ENCODE data around the gene LAMB4.

Gene LAMB4

DNA sequence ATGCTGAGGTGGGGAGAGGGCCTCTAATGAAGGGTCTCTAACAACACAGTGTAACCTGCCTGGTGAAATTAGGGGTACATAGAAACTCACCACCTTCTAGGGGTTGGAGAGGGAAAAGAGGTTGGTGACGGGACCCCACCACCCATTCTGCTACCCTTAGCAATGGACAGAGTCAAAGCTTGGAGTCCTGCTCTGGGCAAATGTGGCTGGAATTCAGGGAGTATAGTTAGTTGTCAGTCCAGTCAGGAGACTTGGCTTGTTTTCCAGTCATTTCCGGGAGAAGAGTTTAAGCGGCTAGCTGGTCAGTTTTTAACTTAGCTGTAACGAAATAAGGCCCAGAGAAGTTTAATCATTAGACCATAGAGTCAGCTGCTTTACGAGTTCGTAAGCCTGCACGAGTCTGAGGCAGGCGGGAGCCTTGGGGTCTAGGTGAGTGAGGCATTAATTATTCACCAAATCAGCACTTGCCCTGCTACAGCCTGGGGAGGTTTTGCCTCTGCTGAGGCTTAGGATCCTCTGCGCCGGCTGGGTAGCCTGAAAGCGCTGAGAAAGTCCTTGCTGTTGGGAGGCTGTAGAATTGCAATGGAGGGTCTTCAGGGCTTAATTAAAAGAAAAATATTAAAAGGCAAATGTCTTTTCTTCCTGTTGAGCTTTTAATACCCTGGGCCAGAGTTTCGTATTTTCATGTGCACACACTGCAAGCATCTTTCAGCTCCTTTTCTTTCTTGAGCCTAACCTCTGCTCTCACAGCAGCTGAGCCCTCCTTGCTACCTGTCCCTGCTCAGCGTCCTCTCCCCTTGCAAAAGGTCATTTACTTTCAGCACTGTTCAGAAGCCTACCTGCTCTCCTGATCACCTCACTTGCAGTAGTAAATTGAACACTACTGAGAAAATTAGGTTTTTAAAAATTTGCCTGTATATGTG is 125.7 kb downstream of the LAMB4 start:
- H3K9me3 Mint-ChIP-seq = no peaks in the 10 kb centered on the region
- H3K4me3 Mint-ChIP-seq = peak overlapping the region; percentile 56
- H3K27ac Mint-ChIP-seq = no peak overlapping the region
- no peak for DNase-seq
- peaks cover 68% of the 10 kb centered on the region for H3K27me3 Mint-ChIP-seq
- peaks cover 22% of the 10 kb centered on the region for H3K4me1 Mint-ChIP-seq (ENCODE audit: low read depth)
- H3K36me3 Mint-ChIP-seq (ENCODE audit: low read depth) = no peaks in the 10 kb centered on the region

DNA sequence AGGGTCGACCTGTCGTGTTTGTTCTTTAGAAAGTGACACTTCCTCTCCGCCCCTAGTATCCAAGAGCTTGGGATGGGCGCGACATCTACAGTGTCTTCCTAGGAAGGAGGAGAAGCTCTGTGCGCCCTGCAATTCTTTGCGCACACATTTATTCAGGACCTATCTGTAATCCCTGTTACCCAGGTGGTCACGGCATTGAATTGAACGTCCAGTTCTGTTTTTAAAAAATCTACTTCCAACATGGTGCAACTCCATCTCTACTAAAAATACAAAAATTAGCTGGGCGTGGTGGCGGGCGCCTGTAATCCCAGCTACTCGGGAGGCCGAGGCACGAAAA is 126.6 kb downstream of the LAMB4 start:
- H3K36me3 Mint-ChIP-seq (ENCODE audit: low read depth) = no peaks in the 10 kb centered on the region
- H3K4me3 Mint-ChIP-seq = peak overlapping the region; percentile 56
- DNase-seq = no peak
- peaks cover 22% of the 10 kb centered on the region for H3K4me1 Mint-ChIP-seq (ENCODE audit: low read depth)
- H3K9me3 Mint-ChIP-seq = no peaks in the 10 kb centered on the region
- no peak overlapping the region for H3K27ac Mint-ChIP-seq
- peaks cover 71% of the 10 kb centered on the region for H3K27me3 Mint-ChIP-seq

DNA sequence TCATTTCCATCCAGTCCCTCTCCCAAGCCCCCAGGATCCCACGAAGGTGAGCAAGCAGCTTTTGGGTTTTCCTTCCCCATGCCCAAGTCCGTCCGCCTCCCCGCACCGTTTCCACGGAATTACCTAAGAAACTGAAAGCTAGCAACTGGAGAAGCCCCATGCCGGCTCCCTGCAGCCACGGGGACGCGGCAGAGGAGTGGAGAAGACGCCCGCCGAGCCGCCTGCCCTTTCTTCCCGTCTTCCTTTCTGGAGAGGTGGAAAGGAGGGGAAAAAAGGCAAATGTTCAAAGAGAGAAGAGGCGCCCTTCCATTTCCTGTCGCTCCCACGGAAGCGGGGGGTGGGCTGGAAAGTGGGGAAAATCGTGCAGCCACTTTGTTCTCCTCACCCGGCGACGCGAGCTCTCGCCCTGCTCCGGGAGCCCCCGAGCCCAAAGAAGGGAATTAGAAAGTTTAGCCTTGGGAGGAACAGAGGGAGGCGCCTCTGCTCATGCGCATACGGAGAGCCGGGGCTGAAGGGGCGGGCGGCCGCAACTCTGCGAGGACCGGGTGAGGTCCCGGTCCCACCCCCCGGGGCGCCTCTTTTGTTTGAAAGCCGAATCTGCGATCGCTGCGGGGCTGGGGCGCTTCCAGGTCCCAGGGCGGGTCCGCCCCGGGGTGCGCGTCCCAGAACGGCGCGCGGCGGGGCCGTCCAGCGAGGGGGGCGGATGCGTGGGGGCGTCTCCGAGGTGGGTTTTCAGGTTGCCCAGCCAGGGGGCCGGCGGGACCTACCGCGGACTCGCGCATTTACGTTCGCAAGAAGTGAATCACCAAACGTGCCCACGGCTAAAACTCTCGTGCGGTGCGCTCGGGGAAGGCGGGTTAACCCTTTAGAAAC is 127.2 kb downstream of the LAMB4 start, which contains the start of gene LAMB1:
Gene LAMB1 (minus strand): TSS at position 436 of the 873 bp plus-strand sequence. CDS start 276 bp downstream, at position 160.
- DNase-seq = peak; percentile 42
- no peaks in the 10 kb centered on the region for H3K36me3 Mint-ChIP-seq (ENCODE audit: low read depth)
- H3K27me3 Mint-ChIP-seq = peaks cover 71% of the 10 kb centered on the region
- H3K4me1 Mint-ChIP-seq (ENCODE audit: low read depth) = peaks cover 22% of the 10 kb centered on the region
- no peak within 1 kb of the TSS for H3K27ac Mint-ChIP-seq
- H3K9me3 Mint-ChIP-seq = no peaks in the 10 kb centered on the region
- peak within 1 kb of the TSS; percentile 74 for H3K4me3 Mint-ChIP-seq

DNA sequence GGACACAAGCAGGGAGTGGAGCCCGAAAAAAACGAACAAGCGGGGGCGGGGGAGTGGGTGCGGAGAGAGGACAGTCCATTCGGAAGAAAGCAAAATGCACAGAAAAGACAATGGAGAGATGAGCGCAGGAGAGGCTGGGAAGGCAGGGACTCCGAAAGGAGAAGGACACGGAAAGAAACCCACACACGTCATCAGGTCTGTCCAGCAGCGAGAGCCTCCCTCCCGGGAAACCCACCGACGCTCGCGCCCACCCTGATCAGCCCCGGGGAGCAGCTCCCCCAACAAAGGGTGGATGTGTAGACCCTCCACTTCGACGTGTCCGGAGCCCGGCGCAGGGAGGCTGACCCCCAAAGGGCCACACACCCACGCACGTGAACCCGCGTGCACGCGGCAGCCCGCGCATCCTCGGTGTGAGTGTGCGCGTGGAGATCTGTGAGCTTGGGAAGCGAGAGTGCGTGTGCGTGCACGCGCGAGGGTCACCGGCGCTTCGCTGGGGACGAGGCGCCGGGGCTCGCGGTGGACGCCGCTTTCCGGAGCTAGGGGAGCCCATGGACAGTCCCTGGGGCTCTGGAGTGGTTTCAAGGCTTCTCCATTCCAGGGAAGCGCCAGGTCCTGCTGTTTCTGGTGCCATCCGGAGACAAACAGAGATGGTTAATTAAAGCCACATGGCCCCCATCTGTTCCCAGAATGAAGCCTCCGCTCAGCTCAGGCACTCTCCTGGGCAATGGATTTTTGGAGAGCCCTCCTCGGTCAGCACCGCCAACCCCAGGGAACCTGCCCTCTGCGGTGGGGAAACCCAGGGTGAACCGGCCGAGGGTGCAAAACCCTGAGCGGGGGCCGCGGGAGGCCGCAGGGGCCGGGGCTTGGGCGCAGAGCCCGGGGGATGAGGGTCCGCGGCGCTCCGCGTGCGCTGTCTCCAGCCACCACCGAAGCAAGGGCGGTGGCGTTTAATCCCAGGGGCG is 128.1 kb downstream of the LAMB4 start:
- peaks cover 22% of the 10 kb centered on the region for H3K4me1 Mint-ChIP-seq (ENCODE audit: low read depth)
- H3K9me3 Mint-ChIP-seq = no peaks in the 10 kb centered on the region
- no peaks in the 10 kb centered on the region for H3K36me3 Mint-ChIP-seq (ENCODE audit: low read depth)
- DNase-seq = peak; percentile 33
- H3K27ac Mint-ChIP-seq = no peak overlapping the region
- peak overlapping the region; percentile 74 for H3K4me3 Mint-ChIP-seq
- peaks cover 75% of the 10 kb centered on the region for H3K27me3 Mint-ChIP-seq

DNA sequence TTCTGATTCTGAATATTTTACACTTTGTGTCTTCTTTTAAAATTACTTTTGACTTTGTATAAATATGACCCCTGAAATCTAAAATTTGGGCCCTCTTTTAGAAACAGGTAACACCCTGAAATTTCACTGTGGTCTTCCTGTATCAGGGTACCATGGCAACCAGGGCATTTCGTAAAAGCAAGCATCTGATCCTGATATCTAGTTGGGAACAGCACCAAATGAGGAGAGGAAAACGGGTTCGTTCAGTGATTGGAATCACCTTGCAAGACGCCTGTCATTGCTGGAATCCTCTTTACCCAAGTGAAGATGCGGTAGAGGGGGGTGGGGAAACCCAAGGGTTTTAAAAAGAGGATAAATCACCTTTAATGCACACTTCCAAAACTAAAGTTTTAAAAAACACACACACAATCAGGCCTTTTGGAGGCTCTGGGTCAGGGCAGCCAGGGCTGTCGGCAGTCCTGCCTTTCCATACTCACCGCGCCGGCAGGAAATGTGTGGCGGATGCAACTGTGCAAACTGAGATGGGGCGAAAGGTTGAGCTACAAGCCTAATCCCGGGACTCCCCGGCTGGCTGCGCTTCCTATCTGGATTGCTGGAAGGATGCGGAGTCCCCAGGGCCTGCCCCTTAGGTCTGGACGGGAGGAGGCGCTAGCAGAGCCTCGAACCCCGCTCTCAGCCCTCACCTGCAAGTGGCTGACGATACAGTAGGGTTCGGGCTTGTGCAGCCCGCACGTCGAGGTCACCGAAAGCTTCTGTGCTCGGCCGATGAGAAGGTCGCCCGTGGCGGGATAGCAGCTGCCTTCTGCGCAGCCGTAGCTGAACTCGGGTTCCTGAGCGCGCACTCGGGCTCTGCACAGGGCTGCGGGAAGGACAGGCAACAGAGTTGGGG is 129.0 kb downstream of the LAMB4 start:
- H3K27me3 Mint-ChIP-seq = peaks cover 75% of the 10 kb centered on the region
- peak overlapping the region; percentile 74 for H3K4me3 Mint-ChIP-seq
- DNase-seq = peak; percentile 35

DNA sequence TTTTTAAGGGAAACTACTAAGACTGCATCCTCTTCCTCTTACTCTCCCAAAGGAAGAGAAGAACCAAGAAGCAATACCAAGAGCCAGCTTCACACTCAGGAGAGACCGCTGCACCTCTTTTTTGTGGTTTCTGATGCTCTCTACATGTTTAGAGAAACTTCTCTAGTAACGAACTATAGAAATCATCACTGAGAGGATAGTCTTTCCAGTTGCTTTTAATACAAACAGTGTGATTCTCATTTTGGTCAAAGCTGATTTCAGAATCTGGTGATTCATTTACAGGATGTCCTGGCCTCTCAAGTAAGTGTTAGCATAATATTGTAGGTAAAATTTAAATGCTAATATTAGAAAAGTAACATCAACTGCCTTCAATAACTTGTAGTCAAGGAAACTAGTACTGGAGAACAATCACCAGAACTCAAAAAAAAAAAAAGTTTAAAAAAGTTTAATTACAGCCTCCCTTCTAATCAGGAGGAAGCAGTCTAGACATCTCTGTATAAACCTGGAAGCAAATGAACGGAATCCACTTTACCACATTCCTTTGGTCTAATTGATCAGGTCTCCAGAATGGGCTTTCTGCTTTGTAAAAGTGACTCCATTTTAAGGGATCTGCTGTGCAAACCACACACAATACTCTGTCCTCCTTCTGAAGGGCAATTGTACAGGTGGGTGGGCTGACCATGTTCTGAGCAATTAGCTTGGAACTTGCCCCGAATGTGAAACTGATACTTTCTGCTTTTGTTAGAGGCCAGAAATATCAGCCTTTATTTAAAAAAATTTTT is 130.2 kb downstream of the LAMB4 start:
- Mint-ChIP-seq H3K27me3 (peaks cover 75% of the 10 kb centered on the region), H3K36me3 (ENCODE audit: low read depth) (no peaks in the 10 kb centered on the region), H3K4me1 (ENCODE audit: low read depth) (peaks cover 22% of the 10 kb centered on the region), H3K27ac (no peak overlapping the region), H3K4me3 (no peak overlapping the region), H3K9me3 (no peaks in the 10 kb centered on the region)
- no peak for DNase-seq

More for the DNA sequence above, 129.0 kb downstream of the LAMB4 start:
- H3K27ac Mint-ChIP-seq = no peak overlapping the region
- no peaks in the 10 kb centered on the region for H3K9me3 Mint-ChIP-seq
- peaks cover 22% of the 10 kb centered on the region for H3K4me1 Mint-ChIP-seq (ENCODE audit: low read depth)
- no peaks in the 10 kb centered on the region for H3K36me3 Mint-ChIP-seq (ENCODE audit: low read depth)

DNA sequence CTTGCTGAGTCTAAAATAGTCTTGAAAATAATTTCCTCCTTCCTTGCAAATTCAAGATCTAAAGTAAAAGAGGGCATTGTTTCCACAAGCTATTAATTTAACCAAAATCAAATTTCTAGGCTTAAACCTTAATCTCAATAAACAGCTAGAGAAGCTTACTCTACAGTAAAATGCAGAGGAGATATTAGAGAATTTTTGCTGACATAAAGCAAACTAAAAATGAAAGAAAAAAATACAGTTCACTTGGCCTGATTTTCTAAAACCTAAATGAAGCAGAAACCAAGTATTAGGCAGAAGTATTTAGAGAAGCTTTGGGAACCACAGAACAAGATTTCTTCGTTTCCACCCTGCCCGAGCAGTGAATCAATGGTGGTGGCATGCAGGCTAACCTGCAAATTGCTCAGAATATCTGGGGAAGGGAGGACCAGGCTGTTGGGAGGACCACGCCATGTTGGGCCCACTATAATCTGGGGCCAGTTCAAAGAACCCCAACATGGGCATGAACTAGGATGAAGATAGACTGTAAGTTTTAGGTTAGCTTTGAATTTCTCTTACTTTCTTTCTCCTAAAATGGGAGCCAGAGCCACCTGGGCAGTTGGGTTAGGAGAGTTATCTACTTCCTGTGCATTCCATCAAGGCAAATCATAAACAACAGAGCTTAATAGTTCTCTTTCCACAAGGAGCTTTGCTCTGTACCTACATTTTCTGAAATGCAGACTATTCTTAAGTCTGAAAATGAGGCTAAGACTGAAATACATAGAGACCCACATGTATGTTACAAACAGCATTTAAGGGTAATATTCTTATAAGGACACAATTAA is 131.3 kb downstream of the LAMB4 start:
- Mint-ChIP-seq H3K36me3 (ENCODE audit: low read depth) (no peaks in the 10 kb centered on the region), H3K27me3 (peaks cover 74% of the 10 kb centered on the region), H3K9me3 (no peaks in the 10 kb centered on the region), H3K4me1 (ENCODE audit: low read depth) (peaks cover 17% of the 10 kb centered on the region), H3K27ac (no peak overlapping the region), H3K4me3 (no peak overlapping the region)
- DNase-seq = no peak

DNA sequence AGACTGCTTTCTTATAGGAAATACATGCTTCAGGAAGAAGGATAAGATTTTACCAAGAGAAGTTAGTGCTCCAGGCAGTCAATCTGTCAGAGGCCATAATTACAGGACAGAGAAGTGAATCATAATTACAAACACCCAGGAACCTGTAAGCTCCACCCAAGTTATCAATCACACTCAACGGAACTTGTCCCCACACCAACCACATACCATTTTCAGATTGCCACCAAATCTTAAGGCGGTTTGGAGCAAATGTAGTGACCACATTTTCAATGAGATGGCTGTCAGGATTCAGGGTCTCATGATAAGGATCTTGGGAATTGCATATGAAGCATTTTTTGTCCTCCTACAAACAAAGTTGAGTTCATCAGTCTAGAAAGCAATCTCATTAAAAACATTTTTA is 132.0 kb downstream of the LAMB4 start:
- H3K9me3 Mint-ChIP-seq = no peaks in the 10 kb centered on the region
- no peak for DNase-seq
- H3K27ac Mint-ChIP-seq = no peak overlapping the region
- no peaks in the 10 kb centered on the region for H3K36me3 Mint-ChIP-seq (ENCODE audit: low read depth)
- peaks cover 75% of the 10 kb centered on the region for H3K27me3 Mint-ChIP-seq
- no peak overlapping the region for H3K4me3 Mint-ChIP-seq
- H3K4me1 Mint-ChIP-seq (ENCODE audit: low read depth) = peaks cover 13% of the 10 kb centered on the region

DNA sequence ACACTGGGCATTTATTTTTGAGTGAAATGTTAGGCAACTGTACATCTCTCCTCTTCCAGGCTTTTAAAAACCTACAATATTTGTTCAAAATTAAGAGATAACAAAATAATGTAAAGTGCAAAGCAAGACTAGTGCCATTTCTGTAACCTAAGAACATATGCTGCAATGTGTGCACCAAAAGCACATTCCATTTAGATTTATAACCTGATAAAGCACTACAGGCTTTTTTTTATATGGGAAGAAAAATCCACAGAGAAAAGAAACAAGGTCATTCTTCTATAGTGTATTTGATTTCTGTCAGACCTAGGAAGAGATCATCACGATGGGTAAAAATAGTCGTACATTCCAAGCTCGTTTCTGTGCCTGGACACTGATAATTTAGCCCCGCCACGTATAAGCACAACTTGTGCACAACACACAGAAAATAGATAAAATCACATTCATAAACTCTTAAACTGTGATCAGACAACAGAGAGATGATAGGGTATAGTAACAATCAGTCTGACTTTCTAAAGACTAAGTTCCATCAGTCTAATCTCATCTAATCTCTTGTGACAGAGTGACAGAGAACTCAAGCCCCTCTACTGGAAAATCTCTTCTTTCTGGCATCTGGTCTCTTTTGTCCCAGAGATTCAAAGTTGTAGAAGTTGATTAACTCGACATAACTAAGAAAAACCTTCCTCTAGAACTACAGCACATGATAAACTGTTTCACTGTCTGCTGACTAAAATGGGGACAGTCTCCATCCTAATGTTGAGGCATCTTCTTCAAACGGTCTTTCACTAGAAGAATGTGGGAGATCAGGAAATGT is 133.9 kb downstream of the LAMB4 start:
- H3K27ac Mint-ChIP-seq = no peak overlapping the region
- H3K36me3 Mint-ChIP-seq (ENCODE audit: low read depth) = no peaks in the 10 kb centered on the region
- H3K9me3 Mint-ChIP-seq = no peaks in the 10 kb centered on the region
- no peak for DNase-seq
- peaks cover under 1% of the 10 kb centered on the region for H3K4me1 Mint-ChIP-seq (ENCODE audit: low read depth)
- peaks cover 72% of the 10 kb centered on the region for H3K27me3 Mint-ChIP-seq
- no peak overlapping the region for H3K4me3 Mint-ChIP-seq

DNA sequence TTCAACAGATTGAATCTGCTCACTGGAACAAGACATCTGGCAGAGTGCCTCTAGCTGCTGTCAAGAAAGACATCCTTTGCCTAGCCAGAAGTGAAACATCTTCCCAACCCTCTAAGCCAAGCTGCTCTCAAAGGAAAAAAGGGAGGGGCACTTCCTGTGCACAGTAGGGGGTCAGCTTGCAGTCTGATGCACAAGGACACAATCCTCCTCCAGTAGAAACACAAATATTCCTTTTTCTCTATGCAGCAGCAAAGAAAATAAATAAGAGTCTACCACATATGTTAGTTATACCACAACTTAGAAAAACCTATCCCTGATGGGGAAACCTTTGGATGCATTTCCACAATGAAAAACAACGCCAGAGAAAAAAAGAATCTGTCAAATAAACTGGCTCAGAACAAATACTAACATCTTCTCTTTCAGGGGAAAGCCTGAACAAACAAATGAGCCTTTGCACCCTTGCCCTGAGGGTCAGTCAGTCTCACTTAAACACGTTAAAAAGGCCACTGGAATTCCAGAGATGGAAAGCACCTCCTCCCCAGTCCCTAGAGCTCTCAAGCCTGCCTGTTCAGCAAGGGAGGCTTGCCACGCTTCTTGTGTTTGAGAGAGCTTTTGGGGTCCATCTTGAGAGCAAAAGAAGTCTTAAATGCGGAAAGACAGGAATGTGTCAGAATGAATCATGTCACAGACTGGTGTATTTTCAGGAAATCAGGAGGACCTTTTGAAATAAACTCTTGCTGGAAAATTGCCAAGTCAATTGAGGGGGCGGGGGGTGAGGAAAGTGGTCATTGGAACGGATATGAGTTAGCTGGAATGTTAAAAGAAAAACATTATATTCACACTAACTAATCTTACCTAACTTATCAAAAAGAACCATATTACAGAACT is 134.7 kb downstream of the LAMB4 start:
- DNase-seq = no peak
- Mint-ChIP-seq H3K36me3 (ENCODE audit: low read depth) (no peaks in the 10 kb centered on the region), H3K4me1 (ENCODE audit: low read depth) (no peaks in the 10 kb centered on the region), H3K9me3 (no peaks in the 10 kb centered on the region), H3K27me3 (peaks cover 68% of the 10 kb centered on the region), H3K27ac (no peak overlapping the region), H3K4me3 (no peak overlapping the region)

Data from activated T-cell treated with anti-CD3 and anti-CD28 coated beads, Interleukin-2, amount 50 U/mL, for 24 hours (primary cell).